Uterus (tissue), 2 donors: ENCODE results near the gene ZNF534.
"Not testable (repeated sequence)": the region's sequence is repeated elsewhere in the genome, so short reads cannot be mapped to it uniquely, and the experiment has no call there.

Experiments
- POLR2A ChIP-seq, 2 donors: fragments of 450-650 bp; IDR thresholded peaks; one replicate each; pipeline ENCODE4 v1.6.1; 2016; ENCODE audit warnings: antibody characterized with exemption in 2 of 2, mild to moderate bottlenecking in 1 of 2, moderate library complexity in 1 of 2
- TF ChIP-seq, protein P1 (sequence below), 4 experiments: fragments of 200-600 bp in 2 of 4; fragments of 450-650 bp in 2 of 4; sonication (generic) in 2 of 4; IDR thresholded peaks; one replicate each; pipeline ENCODE4 v1.5.1; 2016 to 2019; ENCODE audit warnings: antibody characterized with exemption in 4 of 4, mild to moderate bottlenecking in 2 of 4, moderate library complexity in 1 of 4

DNA sequence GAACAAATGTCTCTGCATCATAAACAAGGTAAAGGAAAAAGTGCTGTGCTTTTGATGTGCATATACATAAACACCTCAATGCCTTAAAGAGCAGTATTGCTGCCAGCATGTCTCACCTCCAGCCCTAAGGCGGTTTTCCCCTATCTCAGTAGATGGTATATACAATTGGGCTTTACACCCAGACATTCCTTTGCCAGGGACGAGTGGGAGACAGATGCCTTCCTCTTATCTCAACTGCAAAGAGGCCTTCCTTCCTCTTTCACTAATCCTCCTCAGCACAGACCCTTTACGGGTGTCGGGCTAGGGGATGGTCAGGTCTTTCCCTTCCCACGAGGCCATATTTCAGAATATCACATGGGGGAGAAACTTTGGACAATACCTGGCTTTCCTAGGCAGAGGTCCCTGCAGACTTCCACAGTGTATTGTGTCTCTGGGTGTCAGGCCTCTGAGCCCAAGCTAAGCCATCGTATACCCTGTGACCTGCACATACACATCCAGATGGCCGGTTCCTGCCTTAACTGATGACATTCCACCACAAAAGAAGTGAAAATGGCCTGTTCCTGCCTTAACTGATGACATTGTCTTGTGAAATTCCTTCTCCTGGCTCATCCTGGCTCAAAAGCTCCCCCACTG, 55.3 kb downstream of the ZNF534 start:
- TF ChIP-seq, protein P1, sequence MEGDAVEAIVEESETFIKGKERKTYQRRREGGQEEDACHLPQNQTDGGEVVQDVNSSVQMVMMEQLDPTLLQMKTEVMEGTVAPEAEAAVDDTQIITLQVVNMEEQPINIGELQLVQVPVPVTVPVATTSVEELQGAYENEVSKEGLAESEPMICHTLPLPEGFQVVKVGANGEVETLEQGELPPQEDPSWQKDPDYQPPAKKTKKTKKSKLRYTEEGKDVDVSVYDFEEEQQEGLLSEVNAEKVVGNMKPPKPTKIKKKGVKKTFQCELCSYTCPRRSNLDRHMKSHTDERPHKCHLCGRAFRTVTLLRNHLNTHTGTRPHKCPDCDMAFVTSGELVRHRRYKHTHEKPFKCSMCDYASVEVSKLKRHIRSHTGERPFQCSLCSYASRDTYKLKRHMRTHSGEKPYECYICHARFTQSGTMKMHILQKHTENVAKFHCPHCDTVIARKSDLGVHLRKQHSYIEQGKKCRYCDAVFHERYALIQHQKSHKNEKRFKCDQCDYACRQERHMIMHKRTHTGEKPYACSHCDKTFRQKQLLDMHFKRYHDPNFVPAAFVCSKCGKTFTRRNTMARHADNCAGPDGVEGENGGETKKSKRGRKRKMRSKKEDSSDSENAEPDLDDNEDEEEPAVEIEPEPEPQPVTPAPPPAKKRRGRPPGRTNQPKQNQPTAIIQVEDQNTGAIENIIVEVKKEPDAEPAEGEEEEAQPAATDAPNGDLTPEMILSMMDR (IDR thresholded peaks at IDR 0.05) = not testable (repeated sequence)
- not testable (repeated sequence) for TF ChIP-seq POLR2A (IDR thresholded peaks at IDR 0.05)
